HG03103 (cell line): ENCODE data around the gene PYGL.
"Not testable (repeated sequence)": the region's sequence is repeated elsewhere in the genome, so short reads cannot be mapped to it uniquely, and the experiment has no call there.

ENCODE experiments used
- ATAC-seq: cut with Tn5 transposase; IDR thresholded peaks from one replicate; pipeline ENCODE4 v1.9.1; 2021; ENCODE audit warnings: low read depth; ENCODE audit not compliant: unreplicated experiment

The PYGL gene

DNA sequence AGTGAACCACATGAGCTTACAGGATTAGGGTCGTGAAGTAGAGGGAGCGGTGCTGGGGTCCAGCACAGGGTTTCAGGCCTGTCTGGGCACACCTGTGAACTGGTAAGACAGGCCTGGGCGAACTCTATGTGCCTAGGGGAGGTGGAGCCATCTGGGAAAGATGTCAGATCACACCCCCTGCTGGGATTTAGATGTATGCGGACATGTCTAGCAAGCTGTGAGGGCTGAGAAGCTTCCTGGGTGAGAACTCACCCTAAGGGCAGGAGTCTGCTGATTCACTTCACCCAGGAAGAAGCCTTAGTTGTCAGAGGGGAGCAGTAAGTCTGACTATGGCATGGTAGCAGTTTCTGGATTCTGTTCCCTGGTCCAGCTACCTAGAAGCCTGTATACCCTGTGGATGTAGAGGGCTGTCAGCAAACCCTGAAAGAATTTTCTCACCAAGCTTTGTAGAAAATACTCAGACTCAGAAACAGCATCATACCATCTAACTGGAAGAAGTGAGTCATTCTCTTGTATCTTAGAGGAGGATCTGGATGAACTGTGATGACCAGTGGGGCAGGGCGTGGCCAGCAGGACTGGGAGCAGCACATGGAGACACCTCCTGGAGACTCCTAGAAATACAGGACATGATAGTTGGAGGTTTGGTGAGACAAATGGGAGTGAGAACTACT, 11.2 kb upstream of the PYGL start:
- no peak for ATAC-seq

DNA sequence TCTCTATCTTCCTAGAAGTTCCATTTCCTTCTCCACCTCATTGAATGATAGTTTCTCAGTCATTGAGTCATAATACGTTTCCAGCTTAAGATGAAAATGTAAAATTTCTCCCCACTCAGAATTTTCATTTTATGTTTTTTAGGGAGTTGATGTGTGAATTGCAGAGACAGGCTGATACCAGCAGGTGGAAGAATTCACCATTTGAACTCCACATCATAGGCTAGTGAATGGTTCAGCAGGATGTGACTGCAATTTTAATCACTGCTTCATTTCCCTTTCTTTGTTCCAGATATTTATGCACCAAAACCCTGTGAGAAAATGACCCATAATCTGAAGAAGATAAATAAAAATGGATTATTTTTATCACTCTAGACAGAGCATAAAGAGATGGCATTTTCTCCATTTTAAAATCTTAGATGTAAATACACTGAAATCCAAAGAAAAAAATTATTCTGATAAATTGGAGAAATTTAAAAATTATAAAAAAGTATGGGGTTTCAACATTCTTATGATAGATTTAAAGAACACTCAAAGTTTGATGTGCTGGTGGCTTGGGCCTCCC, 10.6 kb upstream of the PYGL start:
- ATAC-seq: no peak

DNA sequence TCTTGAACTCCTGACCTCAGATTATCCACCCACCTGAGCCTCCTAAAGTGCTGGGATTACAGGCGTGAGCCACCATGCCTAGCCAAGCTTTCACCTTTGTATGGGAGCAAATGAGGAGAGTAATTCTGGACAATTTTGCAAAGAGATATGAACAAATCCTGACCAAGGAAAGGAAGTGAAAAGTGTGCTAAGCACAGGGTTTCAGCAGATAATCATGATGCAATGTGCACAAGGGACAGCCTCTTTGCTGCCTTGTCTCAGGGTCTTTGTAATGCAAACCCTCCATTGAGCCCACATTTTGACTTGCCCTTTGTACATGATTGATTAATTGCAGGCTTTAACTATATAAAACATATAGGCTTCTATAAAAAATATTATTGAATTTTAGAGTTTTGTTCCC, 9.2 kb upstream of the PYGL start:
- ATAC-seq: no peak

DNA sequence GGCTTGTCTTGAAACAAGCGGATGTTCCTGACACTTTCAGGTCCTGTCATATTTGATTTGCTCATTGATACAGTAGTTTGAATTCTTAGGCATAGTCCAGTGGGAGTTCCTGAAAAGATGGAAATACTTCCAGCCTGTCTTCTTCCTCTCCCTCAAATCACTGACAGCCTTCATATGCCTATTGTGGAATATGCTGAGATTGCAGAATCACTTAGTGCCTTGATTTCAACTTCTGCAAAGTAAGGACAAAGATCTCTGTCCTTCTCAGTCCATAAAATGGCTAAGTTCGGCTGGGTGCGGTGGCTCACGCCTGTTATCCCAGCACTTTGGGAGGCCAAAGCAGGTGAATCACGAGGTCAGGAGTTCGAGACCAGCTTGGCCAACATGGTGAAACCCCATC, 6.7 kb upstream of the PYGL start:
- ATAC-seq: no peak

DNA sequence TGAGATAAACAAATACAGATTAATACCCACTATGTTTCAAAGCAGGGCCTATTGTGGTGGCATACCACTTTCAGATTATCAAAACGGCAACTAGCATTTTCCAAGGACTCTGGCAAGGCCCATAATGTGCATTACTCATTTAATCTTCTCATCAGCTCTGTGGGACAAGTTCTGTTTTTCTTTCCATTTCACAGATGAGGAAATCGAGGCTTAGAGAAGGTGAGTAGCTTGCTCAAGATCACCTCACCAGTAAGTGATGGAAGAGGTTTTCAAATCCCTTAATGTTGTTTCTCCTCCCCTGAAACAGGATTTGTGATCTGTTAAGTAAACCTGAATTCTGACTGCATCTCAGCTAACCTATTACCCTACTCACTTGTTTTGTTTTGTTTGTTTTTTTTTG, 3.9 kb upstream of the PYGL start:
- ATAC-seq: no peak

DNA sequence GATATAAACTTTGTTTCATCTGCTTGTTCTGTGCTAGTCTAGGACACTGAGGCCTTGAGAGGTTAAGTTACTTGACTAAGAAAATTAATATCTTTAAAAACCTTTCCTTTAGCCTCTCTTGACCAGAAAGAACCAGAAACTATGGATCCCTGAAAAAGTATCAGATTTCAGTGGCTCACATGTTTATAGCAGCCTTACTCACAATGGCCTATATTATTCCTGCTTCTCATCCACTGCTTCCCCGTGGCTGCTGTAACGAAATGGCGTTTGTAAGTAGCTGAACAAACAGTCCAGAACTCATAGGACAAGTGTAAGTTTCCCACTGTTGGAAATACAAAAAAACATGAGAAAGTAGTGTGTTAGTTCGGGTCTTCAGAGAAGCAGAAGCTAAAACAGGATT, 3.2 kb upstream of the PYGL start:
- no peak for ATAC-seq

DNA sequence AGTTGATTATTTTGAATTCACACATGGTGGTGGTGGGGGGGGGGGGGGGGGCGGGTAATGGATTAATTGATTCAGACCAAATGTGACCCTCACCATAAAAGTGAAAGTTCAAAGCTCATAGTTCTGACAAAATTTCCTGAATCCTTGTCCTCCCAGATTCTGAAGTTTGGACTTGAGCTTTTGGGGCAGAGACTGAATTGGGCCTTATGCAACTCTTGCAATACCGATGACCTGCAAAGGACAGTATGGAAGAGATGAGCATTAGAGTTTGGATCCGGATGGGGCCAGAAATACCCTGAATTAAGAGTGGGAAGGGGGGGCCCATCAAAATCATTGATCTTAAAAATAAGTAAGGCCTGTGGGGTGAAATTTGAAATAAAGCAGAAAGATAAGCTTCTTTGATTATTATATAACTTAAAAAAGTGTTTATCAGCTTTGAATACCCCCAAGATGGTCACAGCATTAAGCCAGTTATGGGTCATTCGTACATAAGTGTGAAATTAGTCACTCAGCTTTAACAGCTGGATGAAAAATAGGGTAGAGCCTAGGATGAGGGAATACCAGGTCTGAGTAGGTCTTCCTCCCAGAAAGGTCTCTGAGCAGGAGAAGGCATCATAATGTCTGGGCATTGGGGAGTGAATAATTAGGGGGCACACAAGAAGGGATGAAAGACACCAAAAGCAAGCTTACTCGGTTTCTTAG, 2.1 kb upstream of the PYGL start:
- ATAC-seq: no peak

DNA sequence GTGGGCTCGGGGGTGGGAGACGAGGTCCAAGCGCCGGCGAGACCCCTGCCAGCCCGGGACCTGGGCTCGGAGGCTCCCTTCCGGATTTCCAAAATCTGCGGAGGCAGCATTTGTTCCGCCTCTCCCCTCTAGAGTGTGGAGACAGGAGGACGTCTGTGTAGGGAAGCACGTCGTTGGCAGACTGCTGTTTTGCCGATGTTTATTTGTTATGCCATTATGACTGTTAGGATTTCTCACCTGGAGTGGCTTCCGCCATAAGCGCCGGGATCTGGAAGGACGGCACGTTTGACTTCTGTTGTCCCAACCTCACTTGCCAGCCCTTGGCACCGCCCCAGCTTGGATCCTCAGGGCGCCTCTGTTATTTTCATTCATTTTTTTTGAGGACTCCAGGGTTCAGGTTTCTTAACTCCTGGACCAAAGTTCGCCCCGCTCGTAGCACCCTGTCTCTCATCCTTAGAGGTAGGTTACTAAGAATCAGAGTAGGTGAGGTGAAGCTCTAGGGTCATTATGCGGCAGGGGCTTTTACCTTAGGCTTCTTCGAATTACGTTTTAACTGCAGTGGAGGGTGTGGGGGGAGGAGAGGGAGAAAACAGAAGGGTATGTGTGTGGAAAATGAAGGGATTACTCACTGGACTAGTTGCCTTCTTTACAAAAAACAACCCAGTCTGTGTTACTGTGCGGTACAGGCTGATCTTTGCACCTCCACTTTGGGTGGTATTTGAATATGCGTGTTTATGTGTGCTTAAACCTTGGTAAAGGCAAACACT, 547 bp upstream of the PYGL start:
- no peak for ATAC-seq

DNA sequence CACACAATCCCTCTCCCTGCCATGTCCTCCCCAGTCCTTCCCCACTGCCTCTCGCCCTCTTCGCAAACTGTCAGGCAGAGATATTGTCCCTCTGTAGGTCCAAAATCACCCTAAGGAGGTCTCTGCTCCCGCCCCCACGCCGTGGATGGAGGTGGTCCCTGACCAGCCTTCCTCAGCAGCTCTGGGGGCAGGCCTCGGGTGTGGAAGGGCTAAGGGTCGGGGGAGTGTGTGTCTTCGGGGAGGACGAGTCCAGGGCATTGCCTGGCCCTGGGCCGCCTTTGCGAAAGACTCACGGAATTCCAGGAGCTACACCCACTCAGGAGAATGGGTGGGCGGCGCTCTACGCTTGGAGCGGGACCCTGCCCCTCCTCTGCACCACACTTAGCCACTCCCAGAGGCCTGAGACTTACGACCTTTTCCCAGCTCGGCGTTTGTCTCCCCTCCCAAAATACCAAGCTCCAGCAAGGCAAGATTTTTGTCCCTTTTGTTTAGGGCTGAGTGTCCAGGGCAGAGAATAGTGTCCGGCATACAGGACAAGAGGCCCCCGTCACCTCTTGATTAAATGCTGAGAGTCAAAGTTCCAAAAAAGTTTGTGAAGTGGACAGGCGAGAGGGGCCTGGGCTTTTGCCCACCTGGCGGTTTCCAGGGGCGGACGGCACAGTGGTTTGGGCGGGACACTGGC, 881 bp downstream of the PYGL start:
- ATAC-seq: no peak

DNA sequence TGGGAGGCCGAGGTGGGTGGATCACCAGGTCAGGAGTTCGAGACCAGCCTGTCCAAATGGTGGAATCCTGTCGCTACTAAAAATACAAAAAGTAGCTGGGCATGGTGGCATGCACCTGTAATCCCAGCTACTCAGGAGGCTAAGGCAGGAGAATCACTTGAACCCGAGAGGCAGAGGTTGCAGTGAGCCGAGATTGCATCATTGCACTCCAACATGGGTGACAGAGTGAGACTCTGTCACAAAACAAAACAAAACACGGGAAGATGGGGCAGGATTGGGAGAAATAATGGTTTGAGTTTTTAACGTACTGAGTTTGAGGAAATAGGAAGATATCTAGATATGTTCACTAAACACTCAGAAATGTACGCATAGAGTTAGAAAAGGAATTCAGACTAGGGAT, 2.6 kb downstream of the PYGL start:
- not testable (repeated sequence) for ATAC-seq

DNA sequence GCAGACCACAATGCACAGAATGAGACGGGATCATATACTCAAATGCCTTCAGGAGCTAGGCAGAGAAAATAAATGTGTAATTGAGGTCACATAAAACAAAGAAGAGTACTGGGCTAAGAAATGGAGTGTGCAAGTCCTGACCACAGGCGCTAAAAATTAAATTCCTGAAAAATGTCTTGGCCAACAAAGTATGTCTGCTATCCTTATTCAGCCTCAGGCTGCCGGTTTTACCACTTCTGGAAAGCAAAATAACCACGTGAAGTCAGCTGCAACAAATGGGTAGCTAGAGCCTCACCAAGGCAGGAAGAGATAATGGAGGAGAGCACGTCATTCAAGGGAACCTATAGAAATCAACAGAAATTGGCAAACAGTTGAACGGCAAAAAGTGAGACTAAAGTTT, 3.1 kb downstream of the PYGL start:
- ATAC-seq: no peak

DNA sequence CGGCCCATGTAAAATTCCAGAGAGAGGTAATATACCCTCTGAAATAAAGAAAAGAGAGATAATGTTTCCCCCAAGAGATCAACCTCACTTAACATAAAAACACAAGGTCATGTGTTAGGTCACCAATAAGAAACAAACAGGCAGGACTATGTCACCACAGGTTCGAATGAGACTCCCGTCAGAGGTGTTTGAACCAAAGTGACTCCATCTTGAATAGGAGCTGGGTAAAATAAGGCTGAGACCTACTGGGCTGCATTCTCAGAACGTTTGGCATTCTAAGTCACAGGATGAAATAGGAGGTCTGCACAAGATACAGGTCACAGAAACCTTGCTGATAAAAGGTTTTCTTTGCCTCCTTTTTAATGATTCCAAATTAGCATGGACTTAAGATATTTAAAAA, 6.5 kb downstream of the PYGL start:
- ATAC-seq: no peak

DNA sequence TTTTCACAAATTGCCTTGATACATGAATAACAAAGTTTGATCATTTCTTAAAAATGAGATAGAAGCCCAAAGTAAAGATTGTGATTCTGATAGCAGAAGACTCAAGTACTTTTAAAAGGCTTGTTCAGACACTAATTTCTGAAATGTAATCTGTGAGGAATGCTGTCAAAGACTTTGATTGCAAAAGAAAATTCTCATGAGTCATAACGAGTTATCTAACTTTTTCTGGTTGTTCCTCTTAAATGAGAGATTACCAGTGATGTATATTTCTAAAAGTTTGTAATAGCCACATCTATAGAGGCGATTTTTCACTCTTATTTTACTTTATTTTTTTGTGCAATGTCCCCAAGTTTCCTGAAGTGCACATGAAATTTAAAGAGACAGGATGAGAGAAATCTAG, 7.0 kb downstream of the PYGL start:
- ATAC-seq: no peak

DNA sequence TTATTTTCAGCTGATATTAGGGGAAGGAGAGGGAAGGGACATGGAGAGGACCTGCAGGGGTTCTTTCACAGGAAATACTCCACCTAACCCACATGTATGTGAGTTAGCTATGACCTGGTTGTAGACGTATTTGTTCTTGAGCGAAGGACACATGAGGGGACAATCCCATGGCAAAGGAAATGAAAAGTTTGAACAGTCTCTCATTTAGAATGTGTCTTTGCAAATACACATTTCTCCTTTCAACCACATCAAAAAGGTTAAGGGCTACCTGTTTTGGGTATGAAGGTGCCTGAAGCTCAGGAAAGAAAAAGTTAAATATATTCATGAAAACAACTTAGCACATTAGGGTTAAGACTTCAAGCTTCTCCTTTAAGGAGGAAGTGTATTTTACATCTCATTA, 7.4 kb downstream of the PYGL start:
- no peak for ATAC-seq

DNA sequence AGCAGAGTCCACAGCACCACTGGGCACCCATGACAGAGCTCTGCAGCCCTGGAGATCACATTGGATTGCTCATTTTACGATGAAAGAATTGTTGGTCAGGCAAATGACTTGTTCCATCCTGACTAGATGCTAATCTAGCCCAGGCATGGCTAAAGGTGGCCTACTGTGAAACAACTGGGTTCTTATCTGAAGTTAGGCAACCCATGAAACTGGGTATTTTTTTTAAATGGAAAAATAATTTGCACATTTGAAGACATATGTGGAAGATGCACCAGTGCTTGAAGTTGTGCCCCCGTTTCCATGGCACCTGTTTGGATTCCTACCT, 8.3 kb downstream of the PYGL start:
- no peak for ATAC-seq

DNA sequence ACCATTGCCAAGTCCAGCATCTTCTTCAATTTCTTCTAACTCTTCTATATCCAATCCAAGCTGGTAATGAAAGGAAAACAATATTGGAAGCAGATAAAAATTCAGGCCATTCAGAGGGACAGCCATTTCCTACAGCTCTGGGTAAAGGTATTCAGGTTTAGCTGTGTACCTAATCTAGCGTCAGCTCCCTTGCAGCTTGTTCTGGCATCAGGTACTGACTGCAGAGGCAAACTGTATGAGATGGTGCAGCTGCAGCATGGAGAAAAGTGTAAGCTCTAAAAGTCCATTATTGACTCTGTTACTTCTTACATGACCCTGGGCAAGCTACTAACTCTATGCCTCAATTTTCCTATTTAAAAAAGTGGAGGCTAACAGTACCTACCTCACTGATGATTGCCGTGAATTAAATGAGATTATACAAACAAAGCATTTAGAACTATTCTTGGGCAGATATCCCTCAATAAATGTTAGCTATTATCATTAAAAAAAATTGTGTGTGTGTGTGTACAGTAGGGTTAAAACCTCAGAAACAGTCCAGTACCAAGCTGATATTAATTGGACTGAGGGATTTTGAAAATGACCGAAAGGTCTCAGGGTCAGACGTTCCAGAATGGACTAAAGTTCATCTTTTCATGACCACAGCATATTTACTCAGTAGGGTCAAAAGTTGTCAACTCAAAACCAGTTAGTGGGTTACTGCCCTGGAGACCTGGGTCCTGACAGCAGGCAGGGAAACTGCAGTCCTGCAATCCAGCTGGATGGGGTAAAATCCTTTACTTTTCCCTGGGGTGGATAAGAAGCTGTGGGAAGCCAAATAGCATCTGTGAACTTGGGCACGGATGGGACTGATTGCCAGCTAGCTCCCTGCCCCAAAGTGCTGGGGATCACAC, 8.9 kb downstream of the PYGL start:
- ATAC-seq: no peak

DNA sequence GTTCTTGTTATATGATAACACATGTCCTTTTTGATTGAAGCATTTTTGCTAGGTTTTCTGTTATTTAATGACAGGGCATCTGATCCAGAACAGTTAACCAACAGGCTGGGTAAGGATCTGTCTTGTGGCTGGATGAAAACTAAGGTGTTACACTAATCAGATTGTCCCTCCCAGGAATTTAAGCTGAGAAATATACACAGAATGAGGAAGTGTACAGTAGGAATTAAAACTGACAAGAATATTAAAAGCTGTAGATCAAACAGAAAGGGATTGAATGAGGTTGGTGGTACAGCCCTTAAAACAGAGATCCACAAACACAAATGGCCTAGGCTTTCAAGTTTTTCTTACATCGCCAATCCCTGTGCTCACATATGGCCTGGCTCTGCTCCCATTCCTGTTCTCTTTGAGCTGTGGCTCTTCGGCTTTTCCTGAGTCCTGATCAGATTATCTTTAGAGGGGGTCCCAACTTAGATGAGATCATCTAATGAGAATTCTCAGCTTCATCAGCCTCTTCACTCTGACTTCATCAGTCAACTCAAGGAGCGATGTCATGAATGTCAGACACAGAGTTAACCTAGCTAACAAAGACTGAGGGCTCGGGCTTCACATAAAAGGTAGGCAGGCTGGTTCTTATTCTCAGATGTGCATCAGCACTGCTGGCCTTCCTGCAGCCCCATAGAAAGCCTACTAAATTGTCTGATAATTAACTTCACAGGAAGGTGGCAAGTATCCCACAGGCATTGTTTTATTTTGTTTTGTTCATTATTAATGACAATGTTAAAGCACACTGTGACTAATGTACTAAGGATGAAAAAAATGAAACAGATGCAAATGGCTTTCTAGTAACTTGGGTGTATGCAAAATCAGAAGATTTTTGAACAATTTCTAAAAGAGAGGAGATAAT, 11.4 kb downstream of the PYGL start:
- ATAC-seq: no peak

DNA sequence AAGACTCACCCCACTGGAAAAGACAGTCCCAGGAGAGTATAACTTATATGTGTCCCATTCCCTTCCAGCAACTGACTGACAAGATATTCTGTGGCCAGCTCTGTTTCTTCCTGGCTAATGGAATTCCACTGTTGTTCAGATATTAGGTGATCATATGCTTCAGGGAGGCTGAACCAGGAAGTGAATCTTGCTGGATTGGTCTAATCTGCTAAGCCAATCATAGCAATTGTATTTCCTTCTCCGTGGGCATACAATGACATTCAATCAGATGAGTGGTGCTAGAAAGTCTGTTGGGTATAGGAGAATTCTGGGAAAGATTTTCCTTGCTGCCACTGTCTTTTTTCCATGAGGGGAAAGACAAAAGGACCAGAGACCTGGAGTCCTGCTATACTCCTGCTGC, 12.1 kb downstream of the PYGL start:
- no peak for ATAC-seq

DNA sequence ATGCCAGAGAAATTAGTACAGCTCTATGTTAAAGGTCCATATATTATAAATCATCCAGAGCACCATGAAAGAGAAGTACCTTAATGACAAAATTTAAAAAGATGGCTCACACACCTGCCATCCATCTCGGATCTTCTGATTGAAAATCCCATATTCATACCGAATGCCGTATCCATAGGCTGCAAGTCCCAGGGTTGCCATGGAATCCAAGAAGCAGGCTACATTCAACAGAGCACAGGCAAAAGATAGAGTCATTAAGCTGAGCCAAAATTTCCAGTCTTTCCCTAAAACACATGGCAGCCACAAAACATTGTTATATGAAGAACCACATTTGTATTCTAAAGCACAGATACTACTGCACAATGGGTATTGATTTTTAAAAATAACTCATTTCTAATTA, 12.7 kb downstream of the PYGL start:
- ATAC-seq: no peak
